HG02763 (cell line): ENCODE measurements around the gene MALRD1.
"Not testable (repeated sequence)": the region's sequence is repeated elsewhere in the genome, so short reads cannot be mapped to it uniquely, and the experiment has no call there.

Experiments
- ATAC-seq: cut with Tn5 transposase; IDR thresholded peaks from one replicate; pipeline ENCODE4 v1.9.1; 2021; ENCODE audit warnings: mild to moderate bottlenecking, moderate library complexity; ENCODE audit not compliant: unreplicated experiment

MALRD1 gene

GRCh38 chr10:19750972-19751371 lies 702.4 kb downstream of the MALRD1 start:
- no peak for ATAC-seq

DNA sequence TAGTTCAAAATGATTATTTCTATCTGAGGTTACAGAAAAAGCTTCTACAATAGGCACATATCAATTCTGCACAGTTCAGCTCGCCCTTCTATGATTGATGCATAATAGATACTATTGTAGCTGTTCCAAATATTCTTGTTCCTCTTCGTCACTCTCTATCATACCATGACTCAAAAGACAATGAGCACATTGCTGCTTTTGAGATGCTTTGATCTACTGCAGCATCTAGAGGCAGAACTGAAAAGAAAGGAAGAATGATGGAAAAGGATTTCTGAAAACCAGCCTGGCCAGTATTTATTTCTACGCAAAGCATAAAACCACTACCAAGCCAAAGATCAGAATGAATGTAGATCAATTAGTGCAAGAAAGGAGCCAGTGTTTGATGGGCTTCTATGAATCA lies 708.3 kb downstream of the MALRD1 start:
- ATAC-seq: no peak

DNA sequence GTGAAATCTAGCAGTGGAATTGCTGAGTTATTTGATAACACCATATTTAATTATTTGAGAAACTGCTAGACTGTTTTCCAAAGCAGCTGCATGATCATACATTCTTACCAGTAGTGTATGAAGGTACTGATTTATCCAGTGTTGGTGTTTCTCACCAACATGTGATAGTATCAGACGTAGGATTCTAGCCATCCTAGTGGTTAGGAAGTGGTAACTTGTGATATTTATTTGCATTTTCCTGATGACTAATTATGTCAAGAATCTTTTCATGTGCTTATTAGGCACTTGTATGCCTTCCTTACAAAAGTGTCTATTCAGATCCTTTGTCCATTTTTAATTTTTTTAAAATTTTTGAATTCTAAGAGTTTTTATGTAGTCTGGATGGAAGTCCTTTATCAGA lies 713.4 kb downstream of the MALRD1 start:
- ATAC-seq: no peak

- no peak for ATAC-seq
Observed at GRCh38 chr10:19764111-19764510, 715.5 kb downstream of the MALRD1 start.

- ATAC-seq: no peak
Observed at GRCh38 chr10:19767876-19768275, 719.3 kb downstream of the MALRD1 start.

DNA sequence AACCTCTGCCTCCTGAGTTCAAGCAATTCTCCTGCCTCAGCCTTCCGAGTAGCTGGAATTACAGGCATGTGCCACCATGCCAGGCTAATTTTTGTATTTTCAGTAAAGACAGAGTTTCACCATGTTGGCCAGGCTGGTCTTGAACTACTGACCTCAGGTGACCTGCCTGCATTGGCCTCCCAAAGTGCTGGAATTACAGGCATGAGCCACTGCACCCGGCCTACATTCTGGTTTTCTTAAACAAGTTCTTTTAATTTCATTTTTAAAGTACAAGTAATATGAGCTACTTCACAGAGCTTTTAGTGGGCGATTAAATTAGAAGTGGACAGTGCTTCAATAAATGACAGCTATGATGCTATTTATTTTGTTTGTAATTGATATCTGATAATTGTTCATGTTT lies 721.2 kb downstream of the MALRD1 start:
- not testable (repeated sequence) for ATAC-seq

DNA sequence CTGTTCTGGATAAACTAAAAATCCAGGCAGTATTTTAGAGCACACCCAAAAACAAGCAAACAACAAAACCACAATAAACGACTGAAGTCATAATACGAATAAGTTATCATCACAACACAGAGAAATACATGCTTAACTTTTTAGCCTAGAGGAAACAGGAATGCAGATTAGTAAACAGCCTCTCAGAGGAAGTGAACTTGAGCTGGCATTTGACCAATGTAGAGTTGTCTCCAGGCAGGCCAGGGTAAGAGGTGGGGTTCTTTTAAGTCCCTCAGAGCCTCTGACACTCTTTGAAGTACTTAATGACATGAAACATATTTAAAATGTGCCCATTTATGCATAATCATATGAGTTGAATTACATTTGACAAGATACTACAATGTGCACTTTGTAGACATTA lies 724.4 kb downstream of the MALRD1 start:
- ATAC-seq: no peak

- ATAC-seq: no peak
Observed at GRCh38 chr10:19775296-19775695, 726.7 kb downstream of the MALRD1 start.

- ATAC-seq: no peak
Observed at GRCh38 chr10:19777806-19778205, 729.2 kb downstream of the MALRD1 start.

- ATAC-seq: no peak
Observed at GRCh38 chr10:19778996-19779395, 730.4 kb downstream of the MALRD1 start.

- no peak for ATAC-seq
Observed at GRCh38 chr10:19782430-19783089, 734.0 kb downstream of the MALRD1 start.

GRCh38 chr10:19783721-19784120 lies 735.1 kb downstream of the MALRD1 start:
- no peak for ATAC-seq
